HuH-7.5 (cell line): ENCODE measurements around the gene ARID5A.

Experiments used
- DNase-seq: peaks from one replicate; pipeline ENCODE4 v3.0.0; 2011; ENCODE audit warnings: low spot score

The ARID5A gene

DNA sequence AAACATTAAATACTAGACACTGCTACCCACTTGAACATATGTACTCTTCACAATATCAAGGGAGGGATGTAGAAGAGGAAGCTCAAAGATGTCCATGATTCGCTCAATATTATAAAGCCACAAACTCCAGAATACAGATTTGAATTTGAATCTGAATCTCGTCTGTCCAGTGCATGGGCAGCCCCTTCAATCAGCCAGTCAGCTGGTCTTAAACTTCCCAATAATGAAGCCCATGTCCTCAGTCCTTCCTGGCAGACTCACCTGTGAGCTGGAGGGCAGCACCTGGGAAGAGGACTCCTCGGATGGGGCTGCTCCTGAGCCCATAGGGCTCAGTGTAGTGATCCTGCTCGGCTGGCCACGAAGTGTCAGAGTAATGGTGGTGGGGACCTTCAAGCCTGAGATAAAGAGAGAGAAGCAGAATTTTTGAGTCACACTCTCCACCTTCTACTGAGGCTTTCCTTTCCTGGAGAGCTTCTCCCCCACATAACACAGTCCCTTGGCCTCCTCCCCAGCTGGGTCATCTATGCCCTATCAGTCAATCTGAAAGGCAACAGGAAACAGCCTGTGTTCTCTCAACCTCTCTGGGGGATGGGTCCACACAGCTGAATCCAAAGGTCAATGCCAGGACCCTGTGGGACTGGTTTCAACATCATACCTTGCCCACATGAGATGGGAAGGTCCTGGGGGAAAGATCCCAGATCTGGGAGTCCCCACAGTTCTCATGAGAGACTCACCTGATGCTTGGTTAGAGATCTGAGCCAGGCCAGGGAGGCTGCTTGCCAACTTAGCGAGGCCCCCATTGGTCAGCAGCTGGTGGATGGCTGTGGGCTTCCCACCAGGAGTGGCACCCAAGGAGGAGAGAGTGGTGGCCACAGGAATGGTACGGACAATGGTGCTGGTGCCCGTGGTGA lies 65.1 kb downstream of the ARID5A start:
- DNase-seq, result peak; percentile 54
